Epithelial cell of proximal tubule (primary cell): ENCODE data around the gene ANKRD40CL. TPM values are rescaled to one million over a fixed set of nuclear protein-coding genes. Genes with fewer than 3 reads are reported as not detected.

Experiments used
- DNase-seq: peaks from one replicate; pipeline ENCODE4 v3.0.0-alpha.2; 2011; ENCODE audit warnings: low read depth
- H3K4me3 ChIP-seq: 2 replicates; pipeline ENCODE4 v1.5.1; 2011; ENCODE audit warnings: low read depth, mild to moderate bottlenecking, low read length
- total RNA-seq: library from RNA; depleted of rRNA; stranded (reverse); fragments of >200 nt; gene quantifications from 2 replicates; pipeline ENCODE4 v1.2.3, GENCODE V29; 2015
- TF ChIP-seq, protein P1 (sequence below): conservative IDR thresholded peaks from 2 replicates; pipeline ENCODE4 v1.5.1; 2012; ENCODE audit warnings: low read depth, mild to moderate bottlenecking, low read length

Gene ANKRD40CL
- total RNA-seq, 1 donor from 2014 or later = not detected

DNA sequence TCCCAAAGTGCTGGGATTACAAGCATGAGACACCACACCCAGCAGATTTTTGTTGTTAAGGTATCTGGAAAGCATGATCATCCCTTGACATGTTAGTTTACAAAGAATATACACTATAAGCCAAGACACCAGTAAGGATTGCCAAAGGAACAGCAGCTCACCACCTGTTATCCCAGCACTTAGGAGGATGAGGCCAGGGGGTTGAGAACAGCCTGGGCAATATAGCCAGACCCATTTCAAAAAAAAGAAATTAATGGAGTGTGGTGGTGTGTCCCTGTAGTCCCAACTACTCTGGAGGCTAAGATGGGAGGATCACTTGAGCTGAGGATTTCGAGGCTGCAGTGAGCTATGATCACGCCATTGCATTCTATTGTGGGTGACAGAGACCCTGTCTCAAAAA lies 5.1 kb downstream of the ANKRD40CL start:
- no peak overlapping the region for H3K4me3 ChIP-seq
- TF ChIP-seq, protein P1, sequence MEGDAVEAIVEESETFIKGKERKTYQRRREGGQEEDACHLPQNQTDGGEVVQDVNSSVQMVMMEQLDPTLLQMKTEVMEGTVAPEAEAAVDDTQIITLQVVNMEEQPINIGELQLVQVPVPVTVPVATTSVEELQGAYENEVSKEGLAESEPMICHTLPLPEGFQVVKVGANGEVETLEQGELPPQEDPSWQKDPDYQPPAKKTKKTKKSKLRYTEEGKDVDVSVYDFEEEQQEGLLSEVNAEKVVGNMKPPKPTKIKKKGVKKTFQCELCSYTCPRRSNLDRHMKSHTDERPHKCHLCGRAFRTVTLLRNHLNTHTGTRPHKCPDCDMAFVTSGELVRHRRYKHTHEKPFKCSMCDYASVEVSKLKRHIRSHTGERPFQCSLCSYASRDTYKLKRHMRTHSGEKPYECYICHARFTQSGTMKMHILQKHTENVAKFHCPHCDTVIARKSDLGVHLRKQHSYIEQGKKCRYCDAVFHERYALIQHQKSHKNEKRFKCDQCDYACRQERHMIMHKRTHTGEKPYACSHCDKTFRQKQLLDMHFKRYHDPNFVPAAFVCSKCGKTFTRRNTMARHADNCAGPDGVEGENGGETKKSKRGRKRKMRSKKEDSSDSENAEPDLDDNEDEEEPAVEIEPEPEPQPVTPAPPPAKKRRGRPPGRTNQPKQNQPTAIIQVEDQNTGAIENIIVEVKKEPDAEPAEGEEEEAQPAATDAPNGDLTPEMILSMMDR = no peak
- DNase-seq = no peak

- H3K4me3 ChIP-seq = no peak overlapping the region
- TF ChIP-seq, protein P1 = no peak
- no peak for DNase-seq
These were observed 8.3 kb downstream of the ANKRD40CL start for GRCh38 chr17:50758989-50759544.

GRCh38 chr17:50758524-50758923 lies 8.8 kb downstream of the ANKRD40CL start:
- TF ChIP-seq, protein P1 = no peak
- DNase-seq = no peak
- H3K4me3 ChIP-seq = no peak overlapping the region

DNA sequence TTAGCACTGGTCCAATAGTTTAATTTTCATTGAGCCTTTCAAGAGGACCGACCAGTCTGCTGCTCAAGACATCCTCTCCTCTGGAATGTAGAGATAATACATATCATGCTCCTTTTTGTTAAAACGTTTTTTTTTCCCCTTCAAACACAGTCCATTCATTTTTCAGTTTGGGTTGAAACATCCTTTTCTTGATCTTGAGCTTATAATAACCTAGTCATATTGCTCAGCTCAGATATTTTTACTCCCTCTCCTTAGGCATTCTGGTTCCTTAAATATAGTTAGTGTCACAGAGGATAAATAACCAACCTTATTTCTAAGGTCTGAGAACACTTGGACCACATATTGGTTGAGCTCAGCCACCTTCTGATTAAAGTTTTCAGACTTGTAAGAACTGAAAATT lies 12.8 kb downstream of the ANKRD40CL start:
- TF ChIP-seq, protein P1 = no peak
- no peak for DNase-seq
- H3K4me3 ChIP-seq = no peak overlapping the region

DNA sequence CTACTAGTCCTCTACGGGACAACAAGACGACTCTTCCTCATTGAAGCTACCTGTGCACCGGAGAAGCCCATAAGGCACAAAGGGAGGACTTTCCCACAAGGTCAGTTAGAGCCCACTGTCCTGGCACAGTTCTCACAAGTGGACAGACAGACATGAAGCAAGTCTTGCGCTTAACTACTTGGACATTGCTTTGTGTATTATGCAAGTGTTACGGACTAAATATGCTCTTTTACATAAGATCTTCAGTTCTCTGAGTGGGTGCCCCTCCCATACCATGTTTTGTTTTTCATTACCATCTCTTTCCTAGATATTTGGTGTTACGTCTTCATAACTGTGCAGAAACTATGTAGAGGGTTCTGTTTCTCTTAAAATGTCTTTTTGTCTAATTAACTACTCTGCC lies 18.1 kb downstream of the ANKRD40CL start:
- no peak overlapping the region for H3K4me3 ChIP-seq
- TF ChIP-seq, protein P1 = no peak
- no peak for DNase-seq

GRCh38 chr17:50745631-50746030 lies 21.7 kb downstream of the ANKRD40CL start:
- TF ChIP-seq, protein P1 = no peak
- no peak for DNase-seq
- H3K4me3 ChIP-seq = no peak overlapping the region

DNA sequence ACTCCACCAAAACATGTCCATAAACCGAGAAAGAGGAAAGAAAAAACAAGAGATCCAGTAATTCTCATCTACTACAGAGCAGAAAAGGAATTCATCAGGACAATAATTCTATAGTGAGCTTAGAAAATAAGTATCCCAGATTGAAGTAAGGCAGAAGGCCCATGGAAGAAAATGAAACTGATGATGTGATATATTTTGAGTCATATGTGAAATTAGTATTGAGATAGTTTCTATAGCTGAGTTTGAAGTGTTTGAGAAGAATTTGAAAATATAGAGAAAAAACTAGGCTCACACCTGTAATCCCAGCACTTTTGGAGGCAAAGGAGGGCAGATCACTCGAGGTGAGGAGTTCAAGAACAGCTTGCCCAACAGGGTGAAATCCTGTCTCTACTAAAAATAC lies 28.2 kb downstream of the ANKRD40CL start:
- H3K4me3 ChIP-seq = no peak overlapping the region
- TF ChIP-seq, protein P1 = no peak

More for the DNA sequence above, 28.2 kb downstream of the ANKRD40CL start:
- no peak for DNase-seq
